IPS DF 19.7 (cell line): ENCODE measurements around the gene SARNP.
"Not testable (repeated sequence)": the region's sequence is repeated elsewhere in the genome, so short reads cannot be mapped to it uniquely, and the experiment has no call there.

Source experiments
- DNase-seq: peaks from one replicate; pipeline ENCODE4 v3.0.0-alpha.2; 2013; ENCODE audit warnings: low read depth, low spot score

The SARNP gene

GRCh38 chr12:55839345-55840140 lies 22.0 kb upstream of the SARNP start:
- no peak for DNase-seq

- DNase-seq, result no peak
Observed at GRCh38 chr12:55838361-55838760, 20.8 kb upstream of the SARNP start.

DNA sequence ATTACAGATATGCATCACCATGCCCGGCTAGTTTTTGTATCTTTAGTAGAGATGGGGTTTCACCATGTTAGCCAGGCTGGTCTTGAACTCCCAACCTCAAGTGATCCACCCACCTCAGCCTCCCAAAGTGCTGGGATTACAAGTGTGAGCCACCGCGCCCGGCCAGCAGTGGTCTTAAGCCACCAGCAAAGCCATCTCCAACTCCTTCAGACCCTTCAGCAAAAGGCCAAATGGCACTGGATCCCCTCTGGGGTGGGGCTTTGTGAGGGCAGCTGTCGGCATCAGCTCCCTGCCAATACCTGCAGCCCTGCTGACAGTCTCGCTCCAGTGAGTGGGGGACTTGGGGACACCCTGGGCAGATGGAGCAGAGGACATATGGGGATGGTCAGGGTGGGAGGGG lies 16.9 kb upstream of the SARNP start:
- DNase-seq, result not testable (repeated sequence)

DNA sequence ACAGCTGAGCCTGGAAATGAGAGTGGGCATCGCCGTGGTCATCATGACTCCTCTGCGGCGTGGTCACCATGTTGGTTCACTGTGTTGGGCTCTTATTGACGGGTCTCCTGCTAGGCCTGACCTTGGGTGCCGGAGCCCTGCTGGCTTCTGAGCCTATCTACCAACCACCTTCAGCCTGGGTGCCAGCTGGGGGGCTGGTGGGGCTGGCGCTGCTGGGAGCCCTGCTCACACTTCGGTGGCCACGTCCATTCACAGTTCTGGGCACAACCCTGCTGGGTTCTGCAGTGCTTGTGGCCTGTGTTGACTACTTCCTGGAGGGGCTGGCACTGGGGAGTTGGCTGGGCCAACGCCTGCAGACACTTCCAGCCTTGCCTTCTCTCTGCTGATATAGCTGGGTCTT lies 15.5 kb upstream of the SARNP start:
- no peak for DNase-seq

- DNase-seq, result no peak
Observed at GRCh38 chr12:55831447-55831815, 13.9 kb upstream of the SARNP start.

- DNase-seq, result no peak
Observed at GRCh38 chr12:55830601-55831446, 13.3 kb upstream of the SARNP start.

DNA sequence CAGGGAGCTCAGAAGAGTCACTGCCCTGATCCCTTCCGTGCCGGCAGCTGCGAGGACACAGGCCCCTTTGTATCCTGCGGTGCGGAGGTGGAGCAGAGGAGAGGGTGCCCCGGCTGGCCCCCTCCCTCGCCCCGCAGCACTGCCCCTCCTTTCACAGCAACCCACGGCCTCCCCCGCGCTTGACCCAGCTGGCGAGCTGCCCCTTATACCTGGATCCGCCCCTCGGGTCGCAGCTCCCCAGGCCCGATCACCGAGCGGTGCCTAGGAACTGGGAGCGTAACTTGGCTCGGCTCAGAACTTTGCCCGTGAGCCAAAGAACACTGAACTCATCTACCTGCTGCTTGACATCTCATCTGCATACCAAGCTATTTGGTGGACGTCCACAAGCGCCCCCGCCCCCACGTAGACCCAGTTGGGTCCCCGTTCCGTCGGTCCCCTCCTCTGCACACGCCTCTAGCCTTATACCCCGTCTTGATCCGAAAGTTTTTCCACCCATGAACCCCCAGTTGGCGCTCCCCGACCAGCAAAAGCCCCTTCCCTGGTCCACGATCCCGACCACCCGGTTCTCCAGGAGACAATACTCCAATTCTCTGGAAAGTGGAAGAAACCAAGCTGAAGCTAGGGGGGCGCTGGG lies 12.6 kb upstream of the SARNP start:
- DNase-seq, result no peak

DNA sequence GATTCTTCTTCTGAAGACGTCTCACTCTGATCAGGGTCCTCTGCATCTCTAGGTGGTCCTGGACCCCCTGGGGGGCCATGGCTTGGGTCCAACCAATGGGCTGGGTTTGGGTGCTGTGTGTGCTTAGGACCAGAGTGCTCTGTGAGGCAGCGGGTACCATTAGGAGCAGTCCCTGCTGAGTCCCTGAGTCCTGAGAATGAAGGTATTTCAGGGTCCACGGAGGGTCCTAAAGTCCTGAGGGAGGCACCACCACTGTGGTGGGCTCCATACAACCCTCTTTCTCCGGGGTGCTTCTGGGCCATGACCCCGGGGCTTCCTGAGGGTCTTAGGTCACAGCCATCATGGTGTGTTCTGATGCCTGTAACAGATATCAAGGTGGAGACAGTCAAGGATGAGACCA lies 10.8 kb upstream of the SARNP start:
- no peak for DNase-seq

GRCh38 chr12:55827806-55828205 lies 10.3 kb upstream of the SARNP start:
- no peak for DNase-seq

DNA sequence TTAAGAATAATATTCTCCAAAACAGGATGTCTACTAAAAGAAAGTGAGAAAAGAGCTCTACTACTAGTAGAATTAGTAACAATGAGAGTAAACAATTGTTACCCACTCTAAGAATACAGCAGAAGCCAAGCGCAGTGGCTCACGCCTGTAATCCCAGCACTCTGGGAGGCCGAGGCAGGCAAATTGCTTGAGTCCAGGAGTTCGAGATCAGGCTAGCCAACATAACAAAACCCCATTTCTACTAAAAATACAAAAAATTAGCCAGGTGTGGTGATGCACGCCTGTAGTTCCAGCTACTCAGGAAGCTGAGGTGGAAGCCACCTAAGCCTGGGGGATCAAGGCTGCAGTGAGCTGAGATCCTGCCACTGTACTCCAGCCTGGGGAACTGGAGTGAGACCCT lies 7.2 kb upstream of the SARNP start:
- DNase-seq, result no peak

GRCh38 chr12:55823419-55823818 lies 5.9 kb upstream of the SARNP start:
- DNase-seq, result no peak

DNA sequence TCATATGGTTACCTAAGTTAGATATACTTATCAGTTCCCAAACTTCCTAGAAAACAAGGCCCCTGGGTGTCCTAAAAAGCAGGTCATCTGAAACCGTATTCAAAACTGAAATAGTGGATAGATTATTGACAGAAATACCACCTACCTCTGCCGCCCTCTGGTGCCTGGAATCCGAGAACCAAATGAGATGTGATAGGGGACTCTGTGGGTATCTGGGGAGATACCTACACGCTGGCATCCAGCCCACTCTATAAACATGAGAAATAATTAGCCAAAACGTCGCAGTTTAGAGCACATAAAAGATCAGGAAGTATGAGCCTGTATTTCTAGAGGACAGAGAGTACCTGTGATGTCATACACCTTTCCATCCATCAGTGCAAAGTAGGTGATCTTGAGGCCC lies 4.7 kb upstream of the SARNP start:
- DNase-seq, result no peak

DNA sequence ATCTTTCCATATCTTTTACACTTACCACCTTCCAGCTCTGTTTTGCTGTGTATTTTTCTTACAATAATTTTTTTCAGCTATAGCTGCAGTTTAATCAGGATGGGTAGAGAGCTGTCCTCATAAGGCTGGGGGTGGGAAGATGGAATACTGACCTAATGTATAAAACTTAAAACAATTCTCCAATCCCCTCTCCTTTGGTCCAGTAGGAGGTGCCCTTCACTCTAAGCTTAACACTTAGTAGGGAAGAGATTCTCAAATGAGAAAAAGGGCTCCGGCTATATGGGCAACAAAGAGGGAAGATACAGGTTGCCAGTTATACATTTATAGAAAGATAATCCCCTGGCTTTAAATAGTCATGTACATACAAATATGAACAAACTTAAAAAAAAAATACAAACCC lies 3.2 kb upstream of the SARNP start:
- no peak for DNase-seq

DNA sequence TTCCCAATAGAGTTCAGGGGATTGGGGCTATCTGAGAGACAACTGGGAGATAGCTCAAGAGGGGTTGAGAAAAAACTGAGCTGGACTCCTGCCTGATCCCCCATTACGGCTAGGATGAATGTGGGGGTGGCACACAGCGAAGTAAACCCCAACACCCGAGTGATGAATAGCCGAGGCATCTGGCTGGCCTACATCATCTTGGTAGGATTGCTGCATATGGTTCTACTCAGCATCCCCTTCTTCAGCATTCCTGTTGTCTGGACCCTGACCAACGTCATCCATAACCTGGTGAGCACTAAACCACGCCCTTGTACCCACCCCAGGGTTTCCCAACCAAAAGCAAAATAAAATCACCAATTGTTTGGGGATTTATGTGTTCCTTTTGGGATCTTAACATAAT lies 1.4 kb upstream of the SARNP start:
- DNase-seq, result no peak

DNA sequence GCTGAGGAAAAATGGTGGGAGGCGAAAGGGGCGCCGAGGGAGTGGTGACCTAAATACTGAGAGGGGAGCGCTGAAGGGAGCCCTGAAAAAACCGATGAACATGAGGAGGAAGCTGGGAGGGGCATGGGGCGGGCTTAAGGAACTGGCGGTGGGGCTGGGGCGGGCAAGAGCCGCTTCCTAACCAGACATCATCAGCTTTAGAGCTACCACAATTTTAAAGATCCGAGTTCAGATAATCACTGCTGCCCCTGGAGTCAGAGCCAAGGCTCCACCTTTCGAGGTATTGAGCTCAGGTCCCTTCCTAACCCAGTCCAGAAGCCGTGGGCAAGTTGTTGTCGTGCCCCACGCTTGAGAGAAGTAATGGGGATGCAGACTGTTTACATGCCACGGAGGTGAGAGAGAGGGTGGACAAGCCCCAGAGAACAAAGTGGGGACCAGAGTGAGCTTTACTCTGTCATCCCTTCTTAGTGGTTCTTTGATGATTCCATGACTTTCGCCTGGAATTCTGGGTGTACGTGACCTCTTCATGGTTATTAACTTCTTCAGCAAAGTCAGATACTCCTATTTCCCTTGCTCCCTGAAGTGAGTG lies 710 bp upstream of the SARNP start:
- no peak for DNase-seq

- no peak for DNase-seq
Observed at GRCh38 chr12:55816881-55817344, 611 bp downstream of the SARNP start.

DNA sequence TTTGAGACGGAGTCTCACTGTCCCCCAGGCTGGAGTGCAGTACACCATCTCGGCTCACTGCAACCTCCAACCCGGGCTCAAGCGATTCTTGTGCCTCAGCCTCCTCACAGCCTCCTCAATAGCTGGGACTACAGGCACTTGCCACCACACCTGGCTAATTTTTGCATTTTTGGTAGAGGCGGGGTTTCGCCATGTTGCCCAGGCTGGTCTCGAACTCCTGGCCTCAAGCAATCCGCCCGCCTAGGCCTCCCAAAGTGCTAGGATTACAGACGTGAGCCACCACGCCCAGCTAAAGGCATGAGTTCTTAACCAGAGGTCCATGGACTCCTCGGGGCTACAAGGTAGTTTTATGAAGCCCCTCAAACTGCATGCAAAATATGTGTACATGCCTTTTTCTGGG lies 2.1 kb downstream of the SARNP start:
- DNase-seq, result no peak

DNA sequence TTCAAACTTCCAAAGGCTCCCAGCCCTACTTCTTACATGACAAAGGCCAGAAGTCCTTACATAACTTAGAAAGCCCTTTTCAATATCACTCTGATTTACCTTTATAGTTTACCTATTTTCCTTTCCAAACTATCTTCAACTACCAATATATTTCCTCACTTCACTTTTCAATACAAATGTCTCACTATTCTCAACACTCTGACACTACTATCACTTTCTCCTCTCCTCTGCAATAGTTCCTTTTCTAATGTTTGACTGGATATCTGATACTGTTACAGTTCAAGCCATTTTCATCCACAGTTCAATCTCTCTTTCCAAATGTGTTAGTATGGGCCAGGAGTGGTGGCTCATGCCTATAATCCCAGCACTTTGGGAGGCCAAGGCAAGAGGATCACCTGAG lies 3.3 kb downstream of the SARNP start:
- DNase-seq, result no peak

DNA sequence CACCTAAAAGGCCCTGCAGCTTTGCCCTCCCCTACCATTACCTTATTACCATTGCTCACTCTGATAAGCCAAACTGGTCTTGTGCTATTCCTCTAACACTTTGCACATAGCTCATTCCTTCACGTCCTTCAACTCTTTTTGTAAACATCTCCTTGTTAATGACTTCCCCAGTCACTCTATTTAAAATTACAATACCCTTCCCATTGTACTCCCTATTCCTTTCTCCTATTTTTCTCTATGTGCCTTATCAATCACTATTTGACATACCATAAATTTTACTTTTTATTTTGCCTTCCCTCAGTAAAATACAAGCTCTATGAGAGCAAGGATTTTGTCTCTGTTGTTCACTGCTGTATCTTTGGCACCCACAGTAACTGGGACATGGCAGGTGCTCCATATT lies 5.4 kb downstream of the SARNP start:
- DNase-seq, result no peak

GRCh38 chr12:55809274-55809673 lies 8.2 kb downstream of the SARNP start:
- no peak for DNase-seq

- DNase-seq, result no peak
Observed at GRCh38 chr12:55806982-55807381, 10.5 kb downstream of the SARNP start.

DNA sequence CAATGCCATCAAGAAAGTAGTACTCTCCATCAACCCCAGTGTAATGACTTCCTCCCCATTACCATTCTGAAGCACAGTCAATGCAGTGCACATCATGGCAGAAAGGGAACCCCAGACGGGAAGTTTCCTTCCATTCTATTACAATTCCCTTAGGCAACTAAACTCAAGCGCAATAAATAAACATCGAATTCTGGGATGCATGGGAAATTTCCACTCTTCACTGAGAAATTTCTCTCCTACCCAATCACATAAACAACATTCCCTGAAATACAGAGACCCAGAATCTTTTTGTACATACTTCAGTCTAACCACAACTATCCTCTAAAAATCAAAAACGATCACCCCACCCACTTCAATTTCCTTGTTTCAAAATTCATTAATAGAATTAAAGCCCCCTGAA lies 20.0 kb downstream of the SARNP start:
- no peak for DNase-seq
